SK-N-SH (cell line): Measurements from ENCODE around the gene TMPRSS2.

Experiments
- CHD2 ChIP-seq: fragments of 150-350 bp; IDR thresholded peaks from 2 replicates; pipeline ENCODE4 v1.6.1; 2018; ENCODE audit warnings: low read length; ENCODE audit not compliant: partially characterized antibody
- CTCF ChIP-seq: fragments of 200-600 bp; sonication (generic); IDR thresholded peaks from 2 replicates; pipeline ENCODE4 v1.6.1; 2017; ENCODE audit warnings: antibody characterized with exemption, mild to moderate bottlenecking, moderate library complexity
- EZH2phosphoT487 ChIP-seq: fragments of 200-600 bp; sonication (generic); IDR thresholded peaks from 2 replicates; pipeline ENCODE4 v1.6.1; 2017; ENCODE audit warnings: low read depth, mixed run types, mild to moderate bottlenecking, antibody characterized with exemption, moderate library complexity, borderline replicate concordance
- FOXJ3 ChIP-seq: sonication (generic); formaldehyde crosslinking; IDR thresholded peaks from 2 replicates; pipeline ENCODE4 v1.5.1; 2020; ENCODE audit warnings: mild to moderate bottlenecking, missing genetic modification reagents
- GATA2 ChIP-seq: sonication (generic); formaldehyde crosslinking; IDR thresholded peaks from 2 replicates; pipeline ENCODE4 v1.5.0; 2020; ENCODE audit warnings: mild to moderate bottlenecking, missing genetic modification reagents
- MAX ChIP-seq: IDR thresholded peaks from 2 replicates; pipeline ENCODE4 v1.4.0; 2012; ENCODE audit warnings: low read depth
- POLR2AphosphoS5 ChIP-seq: IDR thresholded peaks from 2 replicates; pipeline ENCODE4 v1.6.1; 2012; ENCODE audit warnings: low read depth, low read length
- RAD21 ChIP-seq: IDR thresholded peaks from 2 replicates; pipeline ENCODE4 v1.6.1; 2012; ENCODE audit warnings: mild to moderate bottlenecking, low read length
- USF2 ChIP-seq: fragments of 150-350 bp; IDR thresholded peaks from 2 replicates; pipeline ENCODE4 v1.6.1; 2017; ENCODE audit warnings: antibody characterized with exemption, low read length, low read depth, borderline replicate concordance
- YY1 ChIP-seq: IDR thresholded peaks from 2 replicates; pipeline ENCODE4 v1.4.0; 2012; ENCODE audit warnings: low read depth, mild to moderate bottlenecking

- TF ChIP-seq CTCF (no peak), GATA2 (CRISPR knock-in tag) (no peak), POLR2AphosphoS5 (no peak), EZH2phosphoT487 (no peak), USF2 (no peak), YY1 (no peak), FOXJ3 (CRISPR knock-in tag) (no peak), RAD21 (no peak), CHD2 (no peak), MAX (no peak)
Measured at GRCh38 chr21:41500931-41501381, 7.0 kb downstream of the TMPRSS2 start.
